ENCODE measurements around the gene PLA2G4D.

Gene PLA2G4D

DNA sequence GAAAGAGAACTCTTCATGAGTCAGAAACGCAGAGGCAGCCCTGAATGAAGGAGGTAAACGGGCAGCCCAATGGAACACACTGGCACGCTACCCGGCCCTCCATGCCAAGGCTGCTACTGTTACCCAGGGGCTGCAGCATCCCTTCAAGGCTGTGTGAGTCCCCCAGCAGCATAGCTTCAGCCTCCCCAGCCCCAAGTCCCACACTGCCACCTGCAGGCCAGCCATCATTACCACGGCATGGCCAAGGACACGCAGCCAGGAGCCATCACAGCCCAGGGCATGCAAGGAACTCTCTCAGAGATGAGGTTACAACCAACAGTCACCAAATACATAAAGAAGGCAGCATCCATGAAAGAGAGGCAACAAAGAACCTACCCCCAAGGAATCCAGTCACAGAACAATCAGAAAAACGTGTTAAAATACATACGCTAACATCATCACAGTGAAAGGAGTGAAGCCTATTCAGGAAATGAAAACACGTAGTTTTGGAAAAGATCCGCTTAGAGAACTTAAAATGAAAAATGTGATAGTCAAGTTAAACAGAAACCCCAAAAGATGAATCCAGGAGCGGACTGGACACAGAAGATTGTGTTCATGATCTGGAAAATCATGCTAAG is 39.6 kb upstream of the PLA2G4D start:
- no CpG with 5 or more reads among the region's 11 CpGs for WGBS, 2 donors (ENCODE audit: extremely low coverage in 2 of 2, insufficient read length in 2 of 2, insufficient replicate concordance in 1 of 2)
- no peak for DNase-seq (ENCODE audit: low spot score)
- Histone ChIP-seq H3K27ac (replicated peaks; ENCODE audit: low read length) (no peak overlapping the region), H3K4ac (ENCODE audit: low read length) (no peak overlapping the region), H4K8ac (ENCODE audit: low read depth, low read length) (no peak overlapping the region), H2BK12ac (ENCODE audit: low read length) (no peak overlapping the region), H3K36me3 (replicated peaks in 1 of 2; ENCODE audit: control insufficient read depth in 2 of 2, insufficient read depth in 2 of 2, low read length in 2 of 2) (no peaks in the 10 kb centered on the region), H2BK120ac (ENCODE audit: low read depth, low read length) (no peak overlapping the region), H3K79me1 (ENCODE audit: low read depth, low read length) (no peaks in the 10 kb centered on the region), H2BK5ac (ENCODE audit: low read length) (no peak overlapping the region), H3K18ac (ENCODE audit: low read length) (no peak overlapping the region), H3K9ac (ENCODE audit: low read depth, low read length, poor library complexity) (no peak overlapping the region), H3K14ac (ENCODE audit: low read length) (no peak overlapping the region), H3K4me3 (ENCODE audit: low read length in 2 of 2) (peak overlapping the region in 1 of 2 donors; percentile 3), H2AFZ (ENCODE audit: low read length) (no peak overlapping the region), H2AK5ac (ENCODE audit: low read depth, low read length) (peak overlapping the region; percentile 36), H4K91ac (ENCODE audit: low read depth, low read length, poor library complexity) (no peak overlapping the region), H3K4me1 (ENCODE audit: control insufficient read depth in 2 of 2, insufficient read depth in 1 of 2, low read depth in 1 of 2, low read length in 2 of 2) (peaks cover 0 to 16% of the 10 kb centered on the region in 2 donors), H3K9me3 (replicated peaks in 1 of 2; ENCODE audit: control insufficient read depth in 2 of 2, insufficient read depth in 1 of 2, low read depth in 1 of 2, low read length in 2 of 2) (peaks cover 0 to under 1% of the 10 kb centered on the region in 2 donors), H3K27me3 (ENCODE audit: control insufficient read depth in 3 of 3, insufficient read depth in 3 of 3, low read depth in 1 of 3, low read length in 3 of 3) (peaks cover 0 to 8% (median 0%) of the 10 kb centered on the region in 3 experiments), H2BK15ac (ENCODE audit: low read length) (no peak overlapping the region), H3K23ac (ENCODE audit: low read depth, low read length, poor library complexity) (peak overlapping the region; percentile 26), H3K4me2 (ENCODE audit: insufficient read depth, low read length, poor library complexity, severe bottlenecking) (no peak overlapping the region)

DNA sequence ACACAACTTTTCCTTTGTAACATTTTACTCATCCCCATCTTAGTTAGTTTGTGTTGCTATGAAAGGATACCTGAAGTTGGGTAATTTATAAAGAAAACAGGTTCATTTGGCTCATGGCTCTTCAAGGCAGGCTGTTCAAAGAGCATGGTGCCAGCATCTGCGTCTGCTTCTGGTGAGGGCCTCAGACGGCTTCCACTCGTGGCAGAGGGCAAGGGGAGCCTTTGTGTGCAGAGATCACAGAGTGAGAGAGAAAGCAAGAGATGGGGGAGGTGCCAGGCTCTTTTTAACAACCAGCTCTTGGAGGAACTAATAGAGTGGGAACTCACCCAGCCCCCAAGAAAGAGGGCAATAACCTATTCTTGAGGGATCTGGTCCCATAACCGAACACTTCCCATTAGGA is 39.0 kb upstream of the PLA2G4D start:
- no peak overlapping the region for H3K18ac ChIP-seq (ENCODE audit: low read length)
- H3K27ac ChIP-seq (replicated peaks; ENCODE audit: low read length) = no peak overlapping the region
- no peak overlapping the region for H3K14ac ChIP-seq (ENCODE audit: low read length)
- H4K91ac ChIP-seq (ENCODE audit: low read depth, low read length, poor library complexity) = no peak overlapping the region
- peaks cover 0 to 8% (median 0%) of the 10 kb centered on the region in 3 experiments for H3K27me3 ChIP-seq (ENCODE audit: control insufficient read depth in 3 of 3, insufficient read depth in 3 of 3, low read depth in 1 of 3, low read length in 3 of 3)
- no peak overlapping the region for H3K4me2 ChIP-seq (ENCODE audit: insufficient read depth, low read length, poor library complexity, severe bottlenecking)
- WGBS, 2 donors (ENCODE audit: extremely low coverage in 2 of 2, insufficient read length in 2 of 2, insufficient replicate concordance in 1 of 2) = no CpG with 5 or more reads among the region's 4 CpGs
- H3K23ac ChIP-seq (ENCODE audit: low read depth, low read length, poor library complexity) = no peak overlapping the region
- no peak overlapping the region for H2BK15ac ChIP-seq (ENCODE audit: low read length)
- no peak overlapping the region for H2BK12ac ChIP-seq (ENCODE audit: low read length)
- H2BK5ac ChIP-seq (ENCODE audit: low read length) = no peak overlapping the region
- no peak for DNase-seq (ENCODE audit: low spot score)
- H3K9me3 ChIP-seq (replicated peaks in 1 of 2; ENCODE audit: control insufficient read depth in 2 of 2, insufficient read depth in 1 of 2, low read depth in 1 of 2, low read length in 2 of 2) = no peaks in the 10 kb centered on the region
- H3K4me1 ChIP-seq (ENCODE audit: control insufficient read depth in 2 of 2, insufficient read depth in 1 of 2, low read depth in 1 of 2, low read length in 2 of 2) = peaks cover 0 to 16% of the 10 kb centered on the region in 2 donors
- H2AFZ ChIP-seq (ENCODE audit: low read length) = no peak overlapping the region
- no peak overlapping the region for H4K8ac ChIP-seq (ENCODE audit: low read depth, low read length)
- H2AK5ac ChIP-seq (ENCODE audit: low read depth, low read length) = no peak overlapping the region
- H3K79me1 ChIP-seq (ENCODE audit: low read depth, low read length) = no peaks in the 10 kb centered on the region
- H3K36me3 ChIP-seq (replicated peaks in 1 of 2; ENCODE audit: control insufficient read depth in 2 of 2, insufficient read depth in 2 of 2, low read length in 2 of 2) = no peaks in the 10 kb centered on the region
- no peak overlapping the region for H3K4me3 ChIP-seq (ENCODE audit: low read length in 2 of 2)
- no peak overlapping the region for H3K9ac ChIP-seq (ENCODE audit: low read depth, low read length, poor library complexity)
- H3K4ac ChIP-seq (ENCODE audit: low read length) = no peak overlapping the region
- H2BK120ac ChIP-seq (ENCODE audit: low read depth, low read length) = no peak overlapping the region

DNA sequence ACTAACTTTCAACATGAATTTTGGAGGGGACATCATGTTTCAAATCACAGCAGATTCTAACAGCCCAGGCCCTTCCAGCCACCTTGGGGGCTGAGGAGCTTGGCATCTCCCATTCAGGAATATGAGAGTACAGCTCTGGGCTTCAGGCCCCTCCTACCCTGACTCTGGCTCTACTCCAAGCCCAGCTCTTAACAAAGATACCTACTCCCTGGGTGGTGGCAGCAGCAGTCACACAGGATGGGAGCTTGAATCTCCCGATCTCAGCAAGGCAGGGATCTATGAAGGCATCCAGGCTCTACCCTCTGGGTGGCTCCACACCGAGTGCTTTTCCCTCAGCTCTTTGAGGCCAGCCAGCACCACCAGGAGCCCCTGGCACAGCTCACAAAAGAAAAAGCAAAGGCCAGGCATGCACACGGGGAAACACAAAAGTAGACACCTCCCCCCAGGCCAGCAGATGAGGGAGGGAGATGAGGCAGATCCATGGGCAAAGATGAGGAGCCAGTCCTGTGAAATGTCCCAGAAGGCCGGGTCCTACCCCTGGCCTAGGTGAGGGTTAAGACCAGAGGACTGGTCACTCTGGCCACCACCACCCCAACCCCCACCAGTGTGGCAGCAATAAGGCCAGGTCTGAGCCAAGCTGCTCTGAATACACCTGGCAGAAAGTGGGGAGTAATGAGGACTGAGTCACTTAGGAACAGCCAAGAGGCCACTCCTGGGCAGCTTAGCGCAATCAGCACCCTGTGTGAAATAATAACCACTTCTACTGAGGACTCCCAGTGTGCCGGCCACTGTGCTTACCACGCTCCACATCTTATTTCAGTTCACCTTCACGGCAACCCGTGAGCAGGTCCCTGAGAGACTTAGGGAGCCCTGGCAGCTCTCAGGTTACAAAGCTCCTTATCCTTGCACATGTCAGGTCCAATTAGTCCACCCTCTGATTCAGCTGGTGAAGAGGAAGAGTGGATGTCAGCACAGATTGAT is 37.8 kb upstream of the PLA2G4D start:
- Histone ChIP-seq H2BK120ac (ENCODE audit: low read depth, low read length) (no peak overlapping the region), H3K23ac (ENCODE audit: low read depth, low read length, poor library complexity) (no peak overlapping the region), H3K36me3 (replicated peaks in 1 of 2; ENCODE audit: control insufficient read depth in 2 of 2, insufficient read depth in 2 of 2, low read length in 2 of 2) (no peaks in the 10 kb centered on the region), H3K79me1 (ENCODE audit: low read depth, low read length) (no peaks in the 10 kb centered on the region), H3K4me1 (ENCODE audit: control insufficient read depth in 2 of 2, insufficient read depth in 1 of 2, low read depth in 1 of 2, low read length in 2 of 2) (peaks cover 0 to 16% of the 10 kb centered on the region in 2 donors), H3K4me2 (ENCODE audit: insufficient read depth, low read length, poor library complexity, severe bottlenecking) (no peak overlapping the region), H4K8ac (ENCODE audit: low read depth, low read length) (no peak overlapping the region), H3K4me3 (ENCODE audit: low read length in 2 of 2) (no peak overlapping the region), H3K9me3 (replicated peaks in 1 of 2; ENCODE audit: control insufficient read depth in 2 of 2, insufficient read depth in 1 of 2, low read depth in 1 of 2, low read length in 2 of 2) (no peaks in the 10 kb centered on the region), H2BK5ac (ENCODE audit: low read length) (no peak overlapping the region), H3K27ac (replicated peaks; ENCODE audit: low read length) (no peak overlapping the region), H3K4ac (ENCODE audit: low read length) (no peak overlapping the region), H2BK15ac (ENCODE audit: low read length) (peak overlapping the region; percentile 65), H2AK5ac (ENCODE audit: low read depth, low read length) (no peak overlapping the region), H3K27me3 (ENCODE audit: control insufficient read depth in 3 of 3, insufficient read depth in 3 of 3, low read depth in 1 of 3, low read length in 3 of 3) (peaks cover 0 to 8% (median 0%) of the 10 kb centered on the region in 3 experiments), H4K91ac (ENCODE audit: low read depth, low read length, poor library complexity) (peak overlapping the region; percentile 19), H3K9ac (ENCODE audit: low read depth, low read length, poor library complexity) (no peak overlapping the region), H3K14ac (ENCODE audit: low read length) (no peak overlapping the region), H3K18ac (ENCODE audit: low read length) (peak overlapping the region; percentile 3), H2AFZ (ENCODE audit: low read length) (peak overlapping the region; percentile 53), H2BK12ac (ENCODE audit: low read length) (no peak overlapping the region)
- no peak for DNase-seq (ENCODE audit: low spot score)
- no CpG with 5 or more reads among the region's 9 CpGs for WGBS, 2 donors (ENCODE audit: extremely low coverage in 2 of 2, insufficient read length in 2 of 2, insufficient replicate concordance in 1 of 2)

DNA sequence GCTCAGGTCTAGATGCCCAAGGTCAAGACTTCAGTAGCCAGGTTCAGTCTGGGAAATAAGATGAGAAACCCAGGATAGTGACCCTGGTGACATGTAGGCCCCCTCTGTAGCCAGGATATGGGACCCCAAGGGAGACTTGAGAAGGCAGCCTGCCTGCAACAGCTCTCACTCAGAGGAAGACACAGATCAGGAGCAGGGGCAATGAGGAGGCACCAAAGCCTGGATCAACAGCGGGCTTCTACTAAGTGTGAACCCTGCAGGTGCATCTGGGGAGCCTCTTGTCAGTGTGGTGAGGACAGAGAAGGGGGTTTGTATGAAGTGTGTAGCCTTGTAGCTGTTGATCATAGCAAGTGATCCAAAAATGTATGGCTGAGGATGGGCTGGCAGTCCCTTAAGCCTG is 36.6 kb upstream of the PLA2G4D start:
- H3K9me3 ChIP-seq (replicated peaks in 1 of 2; ENCODE audit: control insufficient read depth in 2 of 2, insufficient read depth in 1 of 2, low read depth in 1 of 2, low read length in 2 of 2) = no peaks in the 10 kb centered on the region
- peaks cover 0 to 8% (median 0%) of the 10 kb centered on the region in 3 experiments for H3K27me3 ChIP-seq (ENCODE audit: control insufficient read depth in 3 of 3, insufficient read depth in 3 of 3, low read depth in 1 of 3, low read length in 3 of 3)
- H3K36me3 ChIP-seq (replicated peaks in 1 of 2; ENCODE audit: control insufficient read depth in 2 of 2, insufficient read depth in 2 of 2, low read length in 2 of 2) = no peaks in the 10 kb centered on the region
- H3K79me1 ChIP-seq (ENCODE audit: low read depth, low read length) = no peaks in the 10 kb centered on the region
- peak overlapping the region; percentile 42 for H2BK5ac ChIP-seq (ENCODE audit: low read length)
- DNase-seq (ENCODE audit: low spot score) = no peak
- H3K4me3 ChIP-seq (ENCODE audit: low read length in 2 of 2) = no peak overlapping the region
- H2BK12ac ChIP-seq (ENCODE audit: low read length) = no peak overlapping the region
- H3K23ac ChIP-seq (ENCODE audit: low read depth, low read length, poor library complexity) = no peak overlapping the region
- no peak overlapping the region for H3K27ac ChIP-seq (replicated peaks; ENCODE audit: low read length)
- no peak overlapping the region for H3K9ac ChIP-seq (ENCODE audit: low read depth, low read length, poor library complexity)
- WGBS, 2 donors (ENCODE audit: extremely low coverage in 2 of 2, insufficient read length in 2 of 2, insufficient replicate concordance in 1 of 2) = no CpG with 5 or more reads among the region's 1 CpG
- no peak overlapping the region for H2AFZ ChIP-seq (ENCODE audit: low read length)
- H3K14ac ChIP-seq (ENCODE audit: low read length) = no peak overlapping the region
- no peak overlapping the region for H4K8ac ChIP-seq (ENCODE audit: low read depth, low read length)
- no peak overlapping the region for H2BK15ac ChIP-seq (ENCODE audit: low read length)
- peak overlapping the region; percentile 79 for H3K18ac ChIP-seq (ENCODE audit: low read length)
- no peak overlapping the region for H3K4ac ChIP-seq (ENCODE audit: low read length)
- H3K4me1 ChIP-seq (ENCODE audit: control insufficient read depth in 2 of 2, insufficient read depth in 1 of 2, low read depth in 1 of 2, low read length in 2 of 2) = peaks cover 0 to 16% of the 10 kb centered on the region in 2 donors
- no peak overlapping the region for H4K91ac ChIP-seq (ENCODE audit: low read depth, low read length, poor library complexity)
- H3K4me2 ChIP-seq (ENCODE audit: insufficient read depth, low read length, poor library complexity, severe bottlenecking) = no peak overlapping the region
- H2BK120ac ChIP-seq (ENCODE audit: low read depth, low read length) = no peak overlapping the region
- H2AK5ac ChIP-seq (ENCODE audit: low read depth, low read length) = no peak overlapping the region

Data from neuronal stem cell (in vitro differentiated cells).